CD4-positive, alpha-beta T cell treated with Interferon gamma for 1 hour (primary cell): ENCODE results near the gene AKT1.
"Not testable (repeated sequence)": the region's sequence is repeated elsewhere in the genome, so short reads cannot be mapped to it uniquely, and the experiment has no call there.

Source experiments
- DNase-seq: peaks from one replicate; pipeline ENCODE4 v3.0.0-alpha.2; 2020

The AKT1 gene

DNA sequence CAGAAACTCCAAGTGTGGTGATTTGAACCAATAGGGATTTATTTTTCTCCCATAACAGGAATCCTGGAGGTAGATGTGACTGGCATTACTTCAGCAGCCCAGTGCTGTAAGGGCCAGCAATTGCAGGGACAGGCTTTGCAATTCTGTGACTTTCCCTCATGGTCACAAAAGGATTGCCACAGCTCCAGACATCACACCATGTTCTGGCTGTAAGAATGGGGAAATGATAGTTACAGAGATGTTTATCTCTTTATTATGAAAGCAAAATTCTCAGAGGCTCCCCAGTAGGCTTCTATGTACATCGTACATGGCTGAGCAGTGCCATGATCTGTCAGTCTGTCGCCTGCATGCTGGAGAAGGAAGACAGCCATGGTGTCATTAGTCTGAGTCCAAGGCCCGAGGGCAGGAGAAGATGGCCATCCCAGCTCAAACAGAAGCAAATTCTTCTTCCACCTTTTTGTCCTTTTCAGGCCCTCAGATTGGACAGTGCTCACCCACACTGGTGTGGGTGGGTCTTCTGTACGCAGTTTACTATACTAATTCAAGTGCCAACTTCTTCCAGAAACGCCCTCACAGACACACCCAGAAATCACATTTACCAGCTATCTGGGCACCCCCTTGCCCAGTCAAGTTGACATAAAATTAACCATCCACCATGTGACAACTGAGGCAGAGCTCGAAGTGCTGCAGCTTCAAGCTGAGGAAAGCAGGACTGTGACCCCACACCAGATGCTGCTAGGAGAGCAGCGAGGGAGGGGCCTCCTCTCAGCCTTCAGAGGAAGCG, 22.6 kb upstream of the AKT1 start:
- DNase-seq = no peak

DNA sequence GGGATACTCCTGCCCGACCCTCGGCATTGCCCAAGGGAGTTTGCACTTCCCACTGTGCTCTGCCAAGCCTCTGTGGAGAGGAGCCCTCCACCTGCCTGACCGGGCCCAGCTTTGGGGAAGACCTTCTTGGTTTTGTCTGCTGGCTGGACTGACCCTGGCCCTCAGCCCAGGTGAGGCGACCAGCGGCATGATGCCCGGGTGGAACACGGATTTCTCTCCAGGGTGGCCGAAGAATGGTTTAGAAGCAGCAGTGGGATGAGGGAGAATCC, 21.0 kb upstream of the AKT1 start:
- no peak for DNase-seq

DNA sequence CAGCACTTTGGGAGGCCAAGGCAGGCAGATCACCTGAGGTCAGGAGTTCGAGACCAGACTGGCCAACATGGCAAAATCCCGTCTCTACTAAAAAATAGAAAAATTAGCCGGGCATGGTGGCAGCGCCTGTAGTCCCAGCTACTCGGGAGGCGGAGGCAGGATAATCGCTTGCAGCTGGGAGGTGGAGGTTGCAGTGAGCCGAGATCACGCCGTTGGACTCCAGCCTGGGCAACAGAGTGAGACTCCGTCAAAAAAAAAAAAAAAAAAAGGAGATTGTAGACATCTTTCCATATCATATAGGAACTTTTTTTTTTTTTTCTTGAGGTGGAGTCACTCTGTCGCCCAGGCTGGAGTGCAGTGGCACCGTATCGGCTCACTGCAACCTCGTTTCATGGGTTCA, 19.2 kb upstream of the AKT1 start:
- DNase-seq = not testable (repeated sequence)

DNA sequence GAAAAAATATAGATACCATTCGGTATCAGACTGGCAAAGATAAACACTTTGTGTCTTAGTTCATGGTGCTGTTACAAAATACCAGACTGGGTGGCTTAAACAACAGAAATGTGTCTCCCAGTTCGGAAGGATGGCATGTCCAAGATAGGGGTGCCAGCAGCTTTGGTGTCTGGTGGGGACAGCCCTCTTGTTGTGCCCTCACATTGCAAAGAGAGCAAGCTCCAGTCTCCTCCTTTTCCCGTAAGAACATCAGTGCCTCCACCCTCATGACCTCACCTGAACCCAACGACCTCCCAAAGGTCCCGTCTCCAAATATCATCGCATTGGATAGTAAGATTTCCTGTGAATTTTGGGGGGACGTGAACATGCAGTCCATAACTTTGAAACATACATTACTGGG, 17.7 kb upstream of the AKT1 start:
- DNase-seq = no peak

DNA sequence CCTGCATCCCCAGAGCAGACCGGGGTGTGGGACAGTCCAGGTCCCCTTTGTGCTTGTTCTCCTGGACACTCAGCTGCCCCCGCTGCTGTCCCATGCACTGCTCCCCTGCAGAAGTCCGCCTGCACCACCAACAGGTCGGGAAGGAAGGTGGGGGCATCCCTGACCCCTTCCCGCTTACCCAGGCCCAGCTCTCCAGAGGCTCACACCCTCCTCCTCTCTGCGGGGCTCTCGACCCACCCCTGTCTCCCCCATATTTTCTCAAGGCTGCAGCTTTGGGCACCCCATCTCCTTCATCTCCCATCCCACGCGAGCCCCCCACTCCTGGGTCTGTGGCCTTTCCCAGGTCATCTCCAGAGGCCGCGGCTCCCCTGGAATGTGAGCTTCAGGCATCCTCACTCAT, 14.8 kb upstream of the AKT1 start:
- no peak for DNase-seq

DNA sequence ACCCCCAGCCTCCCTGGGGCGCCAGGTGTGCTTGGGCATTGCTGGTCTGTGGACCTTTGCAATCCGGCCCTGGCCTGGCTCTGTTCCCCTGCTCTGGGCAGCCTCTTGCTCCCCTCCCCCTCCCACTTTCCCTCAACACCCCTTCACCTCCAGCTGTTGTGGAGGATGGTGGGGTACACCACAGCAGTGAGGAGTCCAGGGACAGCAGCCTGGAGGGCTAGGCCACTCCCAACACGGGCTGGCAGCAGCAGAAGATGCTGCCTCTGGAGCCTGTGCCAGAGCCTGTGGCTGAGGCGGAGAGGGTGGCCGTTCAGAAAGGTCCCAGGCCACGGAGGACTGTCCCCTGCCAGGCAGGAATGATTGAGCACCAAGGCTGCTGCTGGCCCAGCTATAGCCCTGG, 12.9 kb upstream of the AKT1 start:
- no peak for DNase-seq

DNA sequence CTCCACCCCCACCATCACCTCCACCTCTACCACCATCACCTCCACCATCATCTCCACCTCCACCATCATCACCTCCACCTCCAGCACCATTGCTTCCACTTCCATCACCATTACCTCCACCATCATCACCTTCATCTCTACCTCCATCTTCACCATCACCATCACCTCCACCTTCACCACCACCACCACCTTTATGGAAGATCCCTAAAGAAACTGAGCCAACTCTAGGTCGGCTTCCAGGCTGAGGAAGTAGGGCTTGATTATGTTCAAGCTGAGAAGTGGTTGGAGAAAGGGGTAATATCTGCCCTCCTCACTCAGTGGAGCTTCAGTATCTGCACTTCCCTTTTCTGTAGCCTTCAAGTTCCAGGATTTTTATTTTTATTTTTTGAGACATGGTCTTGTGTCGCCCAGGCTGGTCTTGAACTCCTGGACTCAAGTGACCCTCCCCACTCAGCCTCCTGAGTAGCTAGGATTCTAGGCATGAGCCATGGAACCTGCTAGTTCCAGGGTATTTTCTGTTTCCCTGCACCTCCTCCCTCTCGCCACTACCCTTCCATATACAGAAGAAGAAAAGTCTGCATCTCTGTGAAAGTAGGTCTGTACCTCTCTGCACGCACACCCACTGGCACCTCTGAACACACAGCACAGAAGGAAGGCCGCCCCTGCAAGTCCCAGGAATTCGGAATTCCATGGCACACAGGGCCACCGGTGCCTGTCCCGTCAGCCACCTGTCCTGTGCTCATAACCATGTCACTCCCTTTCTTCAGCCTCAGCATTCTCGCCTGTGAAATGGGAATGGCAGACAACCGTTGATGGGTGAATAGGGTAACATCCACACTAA, 11.3 kb upstream of the AKT1 start:
- DNase-seq = no peak

DNA sequence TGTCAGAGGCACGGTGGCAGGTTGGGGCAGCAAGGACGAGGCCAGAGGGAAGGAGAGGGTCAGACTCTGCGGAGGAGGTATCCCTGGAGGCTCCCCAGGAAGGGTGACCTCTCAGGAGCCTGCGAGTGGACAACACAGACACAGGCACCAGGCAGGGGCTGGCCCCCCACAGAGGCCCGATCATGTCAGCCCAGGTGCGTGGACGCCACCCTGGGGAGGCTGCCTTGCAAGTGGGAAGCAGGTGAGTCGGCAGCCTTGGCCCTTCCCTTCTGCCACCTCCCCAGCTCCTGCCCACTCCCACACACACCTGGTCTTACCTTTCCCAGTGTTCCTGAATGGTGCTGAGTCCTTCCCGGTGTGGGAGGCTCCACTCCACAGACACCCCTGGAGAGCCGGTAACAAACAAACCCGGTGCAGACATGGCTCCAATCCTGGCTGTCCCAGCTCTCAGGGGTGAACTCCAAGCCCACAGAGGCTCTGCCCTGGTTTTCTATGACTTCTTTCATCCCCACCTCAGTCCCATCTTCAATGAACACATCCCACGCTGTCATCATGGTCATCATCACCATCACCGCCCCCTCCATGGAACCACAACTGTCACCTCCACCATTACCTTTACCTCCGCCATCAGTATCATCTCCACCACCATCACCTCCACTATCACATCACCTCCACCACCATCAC, 10.5 kb upstream of the AKT1 start:
- DNase-seq = no peak

DNA sequence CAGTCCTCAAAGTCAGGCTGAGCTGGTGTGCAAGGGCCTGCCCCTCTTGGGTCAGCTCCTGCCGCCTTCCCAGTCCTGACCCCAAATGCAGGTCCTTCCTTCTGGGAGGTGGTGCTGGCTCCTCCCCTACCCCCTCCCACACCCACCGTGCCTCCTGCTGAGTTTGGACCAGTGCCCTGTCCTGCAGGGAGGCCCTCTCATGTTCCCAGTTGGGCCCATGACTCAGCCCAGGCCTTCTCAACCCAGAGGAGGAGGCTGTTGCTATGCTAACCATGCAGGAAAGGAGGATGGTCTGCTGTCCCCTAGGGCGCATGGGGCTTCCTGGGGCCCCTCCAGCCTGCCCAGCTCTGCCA, 9.8 kb upstream of the AKT1 start:
- no peak for DNase-seq

DNA sequence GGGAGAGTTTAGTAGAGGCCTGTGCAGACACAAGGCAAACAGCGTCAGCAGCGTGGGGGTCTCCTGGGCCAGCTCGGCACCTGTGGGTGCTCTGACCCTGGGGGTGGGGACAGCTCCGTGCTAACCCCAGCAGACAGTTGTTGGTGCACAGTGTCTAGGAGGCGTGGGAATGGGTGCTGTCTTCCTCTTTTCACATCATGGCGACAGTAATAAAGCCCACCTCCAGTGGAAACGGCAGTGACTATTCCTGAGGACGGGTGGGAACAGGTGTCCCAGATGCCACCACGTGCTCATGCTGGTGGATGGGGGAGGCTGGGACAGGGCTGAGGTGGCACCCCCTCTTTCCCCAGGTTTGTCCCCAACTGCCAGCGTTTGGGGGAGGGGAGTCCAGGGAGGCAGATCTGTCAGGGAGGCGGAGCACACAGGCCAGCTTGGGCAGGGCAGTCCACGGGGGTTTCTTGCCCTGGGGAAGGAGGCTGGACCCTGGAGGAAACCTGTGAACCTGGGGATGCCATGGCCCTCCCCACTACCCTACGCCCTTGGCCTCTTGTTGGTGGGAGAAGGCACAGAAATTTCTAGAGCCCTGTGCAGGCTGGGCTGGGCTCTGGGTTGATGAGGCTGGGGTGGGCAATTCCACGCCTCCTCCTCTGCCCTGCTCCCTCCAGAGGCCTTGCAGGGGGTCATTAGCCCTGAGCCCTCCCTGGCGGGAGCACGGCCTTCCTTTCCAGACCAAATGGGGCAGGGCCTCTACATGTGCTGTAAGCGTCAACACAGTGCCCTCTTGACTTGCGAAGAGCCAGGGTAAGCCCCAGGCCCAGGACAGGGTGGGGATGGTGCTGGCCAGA, 9.2 kb upstream of the AKT1 start:
- no peak for DNase-seq

DNA sequence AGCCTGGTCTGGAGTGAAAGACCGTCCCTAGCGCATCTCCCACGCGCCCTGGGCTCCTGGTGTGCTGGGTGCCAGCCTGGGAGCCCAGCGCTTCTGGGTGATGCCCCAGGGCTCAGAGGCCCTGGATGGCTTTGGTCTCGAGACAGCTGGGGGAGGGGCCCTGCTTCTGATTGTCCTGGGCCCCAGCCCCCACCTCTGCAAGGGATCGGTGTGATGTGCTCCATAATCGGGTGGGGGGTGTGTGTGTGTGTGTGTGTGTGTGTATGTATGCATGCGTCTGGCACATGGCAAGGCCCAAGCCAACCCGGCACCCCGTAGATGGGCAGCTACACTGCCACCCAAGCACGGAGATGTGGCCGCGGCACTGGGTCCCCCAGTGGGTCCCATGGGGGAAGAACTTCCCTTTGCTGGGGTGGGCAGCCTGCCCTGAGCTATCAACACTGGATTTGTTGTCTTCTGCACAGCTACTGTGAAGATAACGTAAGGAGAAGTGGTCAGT, 8.4 kb upstream of the AKT1 start:
- DNase-seq = no peak

DNA sequence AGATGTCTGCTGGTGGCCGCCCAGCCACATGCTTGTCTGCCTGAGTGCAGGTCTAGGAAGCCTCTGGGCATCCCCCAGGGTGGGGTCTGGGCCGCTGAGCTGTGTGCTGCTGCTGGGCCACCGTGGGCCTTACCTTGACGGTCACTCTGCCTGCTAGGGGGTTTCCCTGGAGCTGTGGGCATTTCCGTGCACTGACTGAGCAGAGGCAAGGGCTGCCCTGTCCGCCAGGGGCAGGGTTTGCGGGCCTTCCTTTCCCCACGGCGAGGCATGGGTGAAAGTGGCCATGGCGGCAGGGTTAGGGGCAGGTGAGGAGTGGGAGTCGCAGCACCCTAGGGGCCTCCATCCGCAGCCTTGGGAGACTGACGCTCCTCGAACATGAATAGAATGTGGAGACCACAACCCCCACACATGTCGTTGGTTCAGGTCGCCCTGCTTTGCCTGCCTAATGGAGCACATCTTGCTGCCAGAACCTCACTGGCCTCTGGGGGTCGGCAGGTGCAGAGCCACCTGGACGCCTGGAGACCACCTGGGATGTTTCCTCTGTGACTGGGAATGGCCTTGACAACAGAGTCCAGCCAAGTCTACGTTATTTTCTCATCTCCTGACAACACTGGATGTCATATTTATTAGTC, 7.8 kb upstream of the AKT1 start:
- DNase-seq = no peak

DNA sequence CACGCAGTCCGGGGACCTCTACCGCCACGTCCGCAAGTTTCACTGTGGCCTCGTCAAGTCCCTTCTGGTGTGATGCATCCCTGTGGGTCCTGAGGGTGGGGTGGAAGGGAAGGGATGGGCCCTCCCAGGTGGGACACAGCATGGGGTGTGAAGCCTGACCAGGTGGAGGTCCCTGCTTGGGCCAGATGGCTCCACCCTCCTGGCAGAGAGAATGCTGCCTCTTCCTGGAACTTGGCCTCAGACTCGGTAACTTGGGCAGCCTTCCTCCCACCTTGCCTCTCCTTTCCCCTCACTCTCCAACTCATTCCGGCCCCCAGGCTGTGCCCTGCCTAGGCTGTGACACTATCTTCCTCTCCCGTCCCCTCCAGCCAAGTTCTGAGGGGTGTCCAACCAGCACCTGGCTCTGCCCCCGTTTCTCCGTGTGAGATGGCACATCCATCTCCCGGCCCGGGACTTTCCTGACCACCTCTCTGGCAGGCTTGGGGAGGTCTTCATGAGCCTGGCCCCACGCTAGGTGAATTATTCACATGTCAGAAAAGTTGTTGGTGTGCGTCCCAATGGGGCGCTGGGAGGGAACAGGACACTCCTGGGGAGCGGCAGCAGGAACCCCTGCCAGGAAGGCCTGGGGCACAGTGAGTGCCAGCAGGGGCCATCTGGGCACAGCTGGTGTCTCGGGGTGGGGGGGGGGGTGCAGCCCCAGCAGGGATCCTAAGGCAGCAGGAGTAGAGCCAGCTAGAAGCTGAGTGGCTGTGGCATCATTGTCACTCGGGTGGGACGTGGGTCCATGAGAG, 7.0 kb upstream of the AKT1 start:
- no peak for DNase-seq

DNA sequence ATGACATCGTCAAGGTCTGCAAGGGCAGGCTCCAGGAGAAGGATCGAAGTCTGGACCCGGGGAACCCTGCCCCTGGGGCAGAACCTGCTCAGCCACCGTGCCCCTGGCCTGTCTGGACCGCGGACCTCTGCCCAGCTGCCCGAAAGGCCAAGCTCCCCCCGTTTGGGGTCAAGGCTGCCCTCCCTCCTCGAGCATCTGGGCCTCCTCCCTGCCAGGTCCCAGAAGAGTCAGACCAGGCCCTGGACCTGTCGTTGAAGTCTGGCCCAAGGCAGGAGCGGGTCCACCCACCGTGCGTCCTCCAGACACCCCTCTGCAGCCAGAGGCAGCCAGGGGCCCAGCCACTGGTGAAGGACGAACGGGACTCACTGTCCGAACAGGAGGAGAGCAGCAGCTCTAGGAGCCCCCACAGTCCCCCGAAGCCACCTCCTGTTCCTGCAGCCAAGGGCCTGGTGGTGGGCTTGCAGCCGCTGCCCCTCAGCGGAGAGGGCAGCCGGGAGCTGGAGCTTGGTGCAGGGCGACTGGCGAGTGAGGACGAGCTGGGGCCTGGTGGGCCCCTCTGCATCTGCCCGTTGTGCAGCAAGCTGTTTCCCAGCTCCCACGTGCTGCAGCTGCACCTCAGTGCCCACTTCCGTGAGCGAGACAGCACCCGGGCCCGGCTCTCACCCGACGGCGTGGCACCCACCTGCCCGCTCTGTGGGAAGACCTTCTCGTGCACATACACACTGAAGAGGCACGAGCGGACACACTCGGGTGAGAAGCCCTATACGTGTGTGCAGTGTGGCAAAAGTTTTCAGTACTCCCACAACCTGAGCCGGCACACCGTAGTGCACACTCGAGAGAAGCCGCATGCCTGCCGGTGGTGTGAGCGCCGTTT, 6.2 kb upstream of the AKT1 start:
- DNase-seq = no peak

DNA sequence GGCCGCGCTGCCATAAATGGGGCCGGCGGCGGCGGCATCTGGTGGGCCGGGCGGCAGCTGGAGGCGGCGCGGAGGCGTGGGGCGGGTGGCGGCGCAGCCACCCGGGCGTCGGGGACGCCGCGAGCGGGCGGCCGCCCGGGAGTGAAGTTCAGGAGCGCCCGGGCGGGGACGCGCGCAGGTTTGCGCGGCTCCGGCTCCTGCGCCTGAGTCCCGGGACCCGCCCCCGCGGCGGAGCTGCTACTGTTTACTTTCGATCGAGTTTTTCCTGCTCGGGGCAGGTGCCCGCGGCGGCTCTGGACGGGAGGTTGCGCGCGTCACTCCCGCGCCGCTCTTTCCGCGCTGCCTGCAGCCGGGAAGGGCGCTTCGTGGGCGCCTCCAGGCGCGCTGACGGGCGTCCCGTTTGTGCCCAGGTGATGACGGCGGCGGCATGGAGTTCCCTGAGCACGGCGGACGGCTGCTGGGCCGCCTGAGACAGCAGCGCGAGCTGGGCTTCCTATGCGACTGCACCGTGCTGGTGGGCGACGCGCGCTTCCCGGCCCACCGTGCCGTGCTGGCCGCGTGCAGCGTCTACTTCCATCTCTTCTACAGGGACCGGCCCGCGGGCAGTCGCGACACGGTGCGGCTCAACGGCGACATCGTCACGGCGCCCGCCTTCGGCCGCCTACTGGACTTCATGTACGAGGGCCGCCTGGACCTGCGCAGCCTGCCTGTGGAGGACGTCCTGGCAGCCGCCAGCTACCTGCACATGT, 5.4 kb upstream of the AKT1 start, which contains the start of gene ZBTB42:
Gene ZBTB42 (plus strand): TSS at position 331 of the 749 bp plus-strand sequence. CDS start 97 bp downstream, at position 428.
- DNase-seq = peak; percentile 66

DNA sequence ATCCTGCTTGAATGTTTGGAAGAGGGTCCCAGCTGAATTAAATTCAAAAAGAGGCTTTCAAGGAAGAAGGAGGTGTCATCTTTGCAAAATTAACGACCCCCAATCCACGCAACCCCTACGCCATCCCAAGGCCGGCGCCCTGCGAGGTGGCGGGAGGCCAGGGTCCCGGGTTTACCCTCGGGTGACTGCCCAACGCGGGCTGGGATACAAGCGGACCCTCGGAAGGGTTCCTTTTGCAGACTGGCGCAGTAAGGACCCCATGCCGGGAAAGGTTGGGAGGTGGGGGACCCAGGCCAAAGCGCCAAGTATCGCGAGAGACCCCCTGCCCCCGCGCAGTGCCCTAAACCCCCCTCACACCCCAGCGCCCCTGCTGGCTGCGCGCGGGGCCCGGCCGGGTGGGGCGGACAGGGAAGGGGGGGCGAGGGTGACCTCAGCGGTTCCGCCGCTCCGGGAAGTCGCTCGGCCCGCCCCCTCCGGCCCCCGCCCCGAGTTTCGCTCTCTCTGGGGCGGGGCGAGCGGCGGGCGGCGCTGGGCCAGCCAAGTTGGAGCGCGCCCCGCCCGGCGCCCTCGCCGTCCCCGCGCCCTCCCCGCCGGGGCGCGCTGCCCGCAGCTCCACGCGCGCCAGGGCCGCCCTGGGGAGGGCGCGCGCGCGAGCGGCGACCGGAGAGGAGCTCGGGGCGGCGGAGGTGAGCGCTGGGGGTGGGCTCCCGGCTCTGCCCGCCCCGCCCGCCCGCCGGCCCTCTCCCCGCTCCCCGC, 4.6 kb upstream of the AKT1 start:
- peak; percentile 88 for DNase-seq

DNA sequence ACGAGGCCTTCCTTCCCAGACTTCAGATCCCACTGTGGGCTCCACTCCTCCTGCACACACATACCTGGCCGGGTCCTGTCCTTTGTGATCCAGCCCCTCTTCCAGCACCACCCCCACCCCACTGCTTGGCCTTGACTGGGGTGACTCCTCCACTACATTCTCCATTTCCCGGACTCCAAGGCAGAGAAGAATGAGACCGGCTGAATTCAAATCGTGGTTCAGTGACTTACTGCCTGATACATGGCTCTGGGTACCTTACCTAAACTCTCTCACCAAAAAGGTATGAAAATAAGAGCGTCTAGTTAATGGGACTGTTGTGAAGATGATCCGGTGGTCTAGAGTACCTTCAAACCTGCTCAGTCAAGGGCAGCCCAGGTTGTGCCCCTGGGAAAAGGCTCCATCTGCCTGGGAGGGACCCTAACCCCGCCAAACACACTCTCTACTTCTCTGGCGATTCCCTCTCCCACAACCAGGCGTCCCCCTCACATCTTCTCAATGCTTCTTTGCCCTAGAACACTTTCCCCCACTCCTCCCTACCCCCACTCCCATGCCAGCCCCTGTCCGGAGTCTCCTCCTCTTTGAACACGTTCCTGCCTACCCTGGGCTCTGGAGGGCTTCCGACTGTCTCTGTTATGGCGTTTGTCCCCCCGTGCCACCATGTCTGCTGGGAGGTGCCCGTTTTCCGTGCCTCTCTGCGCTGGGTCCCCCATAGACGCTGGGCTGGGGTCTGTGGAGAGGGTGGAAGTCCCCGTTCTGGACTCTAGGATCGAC, 3.9 kb upstream of the AKT1 start:
- DNase-seq = no peak
